GM19467 (cell line): Measurements from ENCODE around the gene SOHLH2.

ENCODE experiments used
- ATAC-seq: cut with Tn5 transposase; IDR thresholded peaks from one replicate; pipeline ENCODE4 v1.9.1; 2021; ENCODE audit warnings: mild to moderate bottlenecking, moderate library complexity; ENCODE audit not compliant: unreplicated experiment

SOHLH2 gene

GRCh38 chr13:36188441-36188840, 25.9 kb downstream of the SOHLH2 start:
- no peak for ATAC-seq

GRCh38 chr13:36183901-36184300, 30.5 kb downstream of the SOHLH2 start:
- ATAC-seq: no peak

GRCh38 chr13:36175621-36176020, 38.7 kb downstream of the SOHLH2 start:
- ATAC-seq: no peak

- ATAC-seq: no peak
Measured at GRCh38 chr13:36174923-36175322, 39.4 kb downstream of the SOHLH2 start.

GRCh38 chr13:36173571-36174322, 40.6 kb downstream of the SOHLH2 start:
- ATAC-seq: no peak

- no peak for ATAC-seq
Measured at GRCh38 chr13:36166046-36166445, 48.3 kb downstream of the SOHLH2 start.

GRCh38 chr13:36163809-36164308, 50.5 kb downstream of the SOHLH2 start:
- no peak for ATAC-seq

GRCh38 chr13:36163286-36163685, 51.1 kb downstream of the SOHLH2 start:
- ATAC-seq: no peak

GRCh38 chr13:36160297-36160696, 54.1 kb downstream of the SOHLH2 start:
- ATAC-seq: no peak

GRCh38 chr13:36158611-36159010, 55.7 kb downstream of the SOHLH2 start:
- ATAC-seq: no peak

GRCh38 chr13:36157480-36157879, 56.9 kb downstream of the SOHLH2 start:
- no peak for ATAC-seq

GRCh38 chr13:36154567-36155291, 59.6 kb downstream of the SOHLH2 start:
- ATAC-seq: no peak

GRCh38 chr13:36151591-36151990, 62.8 kb downstream of the SOHLH2 start:
- no peak for ATAC-seq

GRCh38 chr13:36148446-36148845, 65.9 kb downstream of the SOHLH2 start:
- ATAC-seq: no peak

- no peak for ATAC-seq
Measured at GRCh38 chr13:36147330-36147729, 67.0 kb downstream of the SOHLH2 start.

- ATAC-seq: no peak
Measured at GRCh38 chr13:36146511-36147269, 67.7 kb downstream of the SOHLH2 start.

- ATAC-seq: no peak
Measured at GRCh38 chr13:36143738-36144137, 70.6 kb downstream of the SOHLH2 start.

GRCh38 chr13:36142735-36143134, 71.6 kb downstream of the SOHLH2 start:
- ATAC-seq: no peak

- no peak for ATAC-seq
Measured at GRCh38 chr13:36135876-36136275, 78.5 kb downstream of the SOHLH2 start.

- ATAC-seq: no peak
Measured at GRCh38 chr13:36134632-36135031, 79.7 kb downstream of the SOHLH2 start.

- no peak for ATAC-seq
Measured at GRCh38 chr13:36133950-36134626, 80.3 kb downstream of the SOHLH2 start.
